GM18858 (cell line): ENCODE results near the gene GDF3.
"Not testable (repeated sequence)": the region's sequence is repeated elsewhere in the genome, so short reads cannot be mapped to it uniquely, and the experiment has no call there.

ENCODE experiments used
- ATAC-seq: cut with Tn5 transposase; IDR thresholded peaks from one replicate; pipeline ENCODE4 v1.9.1; 2021; ENCODE audit not compliant: unreplicated experiment

The GDF3 gene

DNA sequence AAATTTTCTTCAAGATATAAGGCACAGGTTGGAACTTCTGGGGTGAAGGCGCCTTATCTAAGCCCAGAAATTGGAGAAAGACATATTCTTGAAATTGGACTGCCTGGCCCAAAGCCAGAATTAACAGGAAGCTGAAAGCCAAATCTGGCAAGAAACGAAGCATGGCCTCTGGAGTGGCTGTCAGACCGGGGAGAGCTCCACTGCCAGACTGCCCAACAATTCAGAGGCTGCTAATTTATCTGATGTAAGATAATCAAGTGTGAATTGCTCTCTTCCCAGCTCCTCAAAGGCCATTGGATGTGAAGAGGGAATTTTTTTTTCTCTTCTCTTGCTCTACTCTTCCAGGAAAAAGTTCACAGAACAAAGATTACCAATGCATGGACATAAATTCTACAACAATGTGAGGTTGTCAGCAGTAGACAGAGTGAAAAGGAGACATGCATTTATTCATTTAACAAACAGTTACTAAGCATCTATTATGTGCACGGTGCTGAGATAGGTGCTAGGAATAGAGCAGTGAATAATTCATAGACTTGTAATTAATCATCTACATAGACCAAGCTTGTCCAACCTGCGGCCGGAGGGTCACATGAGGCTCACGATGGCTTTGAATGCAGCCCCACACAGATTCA lies at the start of gene GDF3:
GDF3 (minus strand) TSS at position 210 of the 632 bp plus-strand sequence; CDS start at position 163, 47 bp downstream.
- ATAC-seq, result no peak

DNA sequence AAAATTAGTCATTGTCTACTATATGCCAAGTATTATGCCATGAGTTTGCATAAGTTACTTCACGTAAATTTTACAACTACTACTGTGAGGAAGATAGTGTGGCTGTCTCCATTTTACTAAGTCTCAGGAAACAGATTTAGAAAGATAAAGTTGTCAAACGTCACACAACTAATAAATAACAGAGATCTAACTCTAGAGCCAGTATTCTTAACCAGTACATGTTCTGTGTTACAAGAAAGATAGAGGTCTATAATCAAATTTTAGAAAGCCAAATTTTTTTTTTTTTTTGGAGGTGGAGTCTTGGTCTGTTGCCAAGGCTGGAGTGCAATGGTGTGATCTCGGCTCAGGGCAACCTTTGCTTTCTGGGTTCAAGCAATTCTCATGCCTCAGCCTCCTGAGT lies 37.4 kb upstream of the GDF3 start:
- no peak for ATAC-seq

DNA sequence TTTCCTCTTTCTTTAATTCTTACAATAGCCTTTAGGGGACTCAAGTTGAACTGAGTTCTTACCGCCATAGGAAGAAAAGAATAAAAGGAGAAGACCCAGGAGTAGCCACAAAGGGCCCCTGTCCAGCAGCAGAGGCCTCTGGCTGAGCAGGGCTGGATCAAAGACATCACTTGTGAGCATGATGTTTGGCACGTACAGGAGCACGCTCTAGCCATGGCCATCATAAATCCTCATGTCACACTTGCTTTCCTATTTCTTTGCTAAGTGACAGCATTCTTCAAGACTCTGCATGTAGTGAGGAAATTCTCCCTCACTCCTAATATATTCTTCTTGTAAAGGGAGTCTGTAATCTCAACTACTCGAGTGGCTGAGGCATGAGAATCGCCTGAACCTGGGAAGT lies 35.9 kb upstream of the GDF3 start:
- ATAC-seq, result no peak

DNA sequence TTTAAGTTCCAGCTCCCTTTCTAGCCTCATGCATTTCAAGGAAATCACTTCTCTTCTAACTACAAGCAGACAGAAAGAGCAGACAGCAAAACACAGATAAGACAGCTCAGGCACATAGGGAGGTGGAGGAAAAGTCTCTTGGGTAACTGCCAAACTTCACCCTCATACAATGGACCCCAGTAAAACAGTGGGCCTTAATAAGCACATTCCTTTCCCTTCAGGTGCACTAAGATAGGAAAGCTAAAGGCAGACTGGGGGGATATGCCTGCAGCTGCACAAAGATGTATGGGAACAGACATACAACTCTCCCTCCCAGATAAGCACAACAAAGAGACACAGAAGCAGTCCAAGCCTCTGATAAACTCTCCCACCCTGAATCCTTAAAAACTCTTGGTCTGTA lies 35.4 kb upstream of the GDF3 start:
- ATAC-seq, result not testable (repeated sequence)

DNA sequence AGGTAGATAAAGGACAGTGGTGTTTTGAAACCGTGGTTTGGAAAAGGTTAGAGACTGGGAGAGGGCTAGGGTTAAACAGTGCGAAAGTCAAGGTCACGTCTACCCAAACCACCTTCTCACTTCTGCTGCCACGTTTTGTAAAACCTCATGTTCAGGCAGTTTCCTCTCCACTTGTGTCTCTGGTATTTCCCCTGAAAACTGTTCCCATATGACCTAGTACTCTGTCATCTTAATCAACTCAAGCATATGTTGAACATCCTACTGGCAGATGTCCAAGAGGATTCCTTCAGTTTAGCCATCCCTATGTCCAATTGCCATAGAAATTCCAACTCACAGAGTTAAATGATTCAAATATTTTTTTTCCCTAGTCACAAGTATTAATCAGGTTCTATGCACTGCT lies 34.2 kb upstream of the GDF3 start:
- no peak for ATAC-seq

DNA sequence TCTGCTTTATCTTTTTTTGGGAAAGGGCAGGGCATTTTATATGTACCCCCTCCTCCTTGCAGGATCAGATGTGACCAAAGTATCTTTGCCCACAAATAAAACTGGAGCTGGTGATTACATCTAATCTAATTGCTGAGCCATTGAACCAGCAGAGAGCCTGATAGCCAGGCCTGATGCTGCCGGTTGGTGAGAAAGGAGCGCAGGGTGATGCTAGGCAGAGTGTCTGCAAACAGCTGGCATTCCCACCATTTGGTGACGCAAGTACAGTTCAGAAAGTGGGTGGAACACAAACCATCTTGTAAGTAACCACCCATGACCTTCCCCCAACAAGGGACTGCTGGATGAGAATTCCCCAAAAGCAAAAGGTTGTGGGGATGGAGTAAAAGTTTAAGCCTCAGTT lies 28.4 kb upstream of the GDF3 start:
- ATAC-seq, result no peak

DNA sequence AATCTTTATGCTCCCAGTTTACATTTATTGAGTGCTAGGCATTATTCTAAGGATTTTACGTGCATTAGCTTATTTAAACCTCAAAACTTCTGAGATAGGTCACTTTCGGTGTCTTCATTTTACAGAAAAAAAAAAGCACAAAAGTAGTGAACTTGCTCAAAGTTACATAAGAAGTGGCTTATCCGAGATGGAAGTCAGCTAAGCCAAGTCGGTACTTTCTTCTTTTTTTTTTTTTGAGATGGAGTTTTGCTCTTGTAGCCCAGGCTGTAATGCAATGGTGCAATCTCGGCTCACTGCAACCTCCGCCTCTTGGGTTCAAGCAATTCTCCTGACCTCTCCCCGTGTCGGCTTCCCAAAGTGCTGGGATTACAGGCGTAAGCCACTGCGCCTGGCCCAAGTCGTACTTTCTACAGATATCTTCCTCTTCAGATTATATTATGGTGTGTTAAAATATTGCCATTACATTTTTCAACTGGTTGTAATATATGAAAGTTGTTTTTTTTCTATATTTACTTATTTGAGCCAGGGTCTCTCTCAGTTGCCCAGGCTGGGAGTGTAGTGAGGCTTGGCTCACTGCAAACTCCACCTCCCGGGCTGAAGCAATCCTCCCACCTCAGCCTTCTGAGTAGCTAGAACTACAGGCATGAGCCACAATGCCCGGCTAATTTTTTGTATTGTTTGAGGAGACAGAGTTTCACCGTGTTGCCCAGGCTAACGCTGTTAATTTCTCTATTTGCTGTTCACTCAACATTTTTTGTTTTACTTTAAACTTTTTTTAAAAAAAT lies 24.6 kb upstream of the GDF3 start:
- ATAC-seq, result no peak

DNA sequence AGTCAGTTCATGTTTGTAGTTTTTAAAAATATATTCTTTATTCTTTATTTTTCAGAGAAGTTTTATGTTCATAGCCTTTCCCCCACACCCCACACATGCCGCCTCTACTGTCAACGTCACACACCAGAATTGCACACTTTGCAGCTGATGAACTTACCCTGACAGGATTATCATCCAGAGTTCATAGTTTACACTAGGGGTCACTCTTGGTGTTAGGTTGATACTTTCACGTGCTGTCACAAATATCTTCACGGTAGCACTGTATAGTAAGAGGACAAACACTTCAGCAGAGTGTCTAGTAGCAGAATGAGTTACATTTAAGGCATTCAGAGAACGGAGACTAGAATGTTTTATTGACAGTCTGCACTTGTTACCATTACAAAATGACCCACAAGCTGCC lies 20.8 kb upstream of the GDF3 start:
- no peak for ATAC-seq

DNA sequence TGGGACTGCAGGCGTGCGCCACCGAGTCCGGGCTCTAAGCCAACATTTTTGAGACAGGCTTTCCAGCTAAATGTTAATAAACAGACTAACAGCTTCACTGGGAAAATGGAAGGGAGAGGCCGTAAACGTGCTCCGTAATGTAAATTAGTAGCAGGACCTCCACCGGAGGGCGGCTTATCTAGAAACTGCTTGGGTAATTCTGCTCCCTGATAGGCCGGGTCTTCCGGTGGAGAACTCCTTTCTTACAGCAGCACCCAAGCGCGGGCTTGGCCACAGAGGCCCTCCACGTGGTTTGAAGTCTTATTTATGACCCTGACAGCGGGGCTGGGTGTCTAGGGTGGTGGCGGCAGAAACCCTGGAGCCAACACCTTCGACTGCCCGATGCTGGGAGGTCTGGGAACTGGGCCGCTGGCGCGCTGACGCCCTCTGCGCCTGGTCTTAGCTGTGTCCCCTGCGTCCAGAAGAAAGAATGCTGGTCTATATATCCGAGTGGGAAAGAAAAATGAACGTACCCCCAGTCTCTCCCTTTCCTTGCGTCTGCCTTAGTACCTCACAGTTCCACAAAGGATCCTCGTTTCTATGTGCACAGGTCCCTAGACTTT lies 17.4 kb upstream of the GDF3 start:
- no peak for ATAC-seq

DNA sequence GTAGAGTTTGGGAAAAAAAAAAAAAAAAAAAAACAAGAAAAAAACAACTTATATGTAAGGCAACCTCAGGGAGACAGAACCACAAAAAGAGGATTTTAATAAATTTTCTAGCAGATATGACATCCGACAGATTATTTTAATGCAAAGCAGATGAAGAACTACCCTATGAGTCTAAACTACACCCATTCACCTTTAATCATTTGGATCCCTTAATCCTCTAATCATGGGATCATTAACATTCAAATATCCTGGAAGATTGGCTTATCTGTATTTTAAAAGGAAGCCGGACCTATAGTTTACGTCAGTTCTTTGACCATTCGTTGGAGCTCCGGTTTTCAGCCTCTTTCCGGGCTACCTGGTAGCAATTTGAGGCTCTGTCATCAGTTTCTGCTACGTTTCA lies 15.6 kb upstream of the GDF3 start, which contains the start of gene DPPA3:
DPPA3 (plus strand) TSS at position 301 of the 400 bp plus-strand sequence. CDS start 138 bp downstream, outside the sequence.
- ATAC-seq, result no peak

DNA sequence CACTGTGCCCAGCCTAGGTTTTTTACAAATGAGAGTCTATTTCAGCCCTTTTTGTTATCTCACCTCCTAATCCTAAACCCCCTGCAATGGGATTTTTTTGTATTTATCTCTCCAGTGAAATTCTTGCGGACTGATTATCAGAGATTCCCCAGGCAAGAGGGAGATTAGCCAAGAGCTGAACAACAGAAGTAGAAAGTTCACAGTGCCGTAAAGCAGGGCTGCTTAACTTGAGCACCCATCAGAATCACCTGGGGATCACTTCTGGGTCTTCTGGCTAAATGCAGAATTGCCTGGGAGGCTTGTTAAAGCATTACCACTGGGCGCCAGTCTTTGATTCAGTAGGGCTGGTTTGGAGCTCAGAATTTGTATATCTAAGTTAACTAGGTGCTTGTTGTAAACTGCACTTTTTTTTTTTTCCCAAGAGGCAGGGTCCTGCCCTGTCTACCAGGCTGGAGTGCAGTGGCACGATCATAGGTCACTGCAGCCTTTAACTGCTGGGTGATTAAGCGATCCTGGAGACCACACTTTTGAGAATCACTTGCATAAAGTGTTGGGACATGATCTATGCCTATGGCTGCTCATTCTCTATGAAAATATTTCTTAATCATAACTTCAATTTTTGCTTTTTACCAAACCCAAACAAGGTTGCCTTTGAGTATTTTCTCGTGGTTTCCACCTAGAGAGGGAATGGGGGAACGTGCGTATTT lies 14.5 kb upstream of the GDF3 start:
- no peak for ATAC-seq

DNA sequence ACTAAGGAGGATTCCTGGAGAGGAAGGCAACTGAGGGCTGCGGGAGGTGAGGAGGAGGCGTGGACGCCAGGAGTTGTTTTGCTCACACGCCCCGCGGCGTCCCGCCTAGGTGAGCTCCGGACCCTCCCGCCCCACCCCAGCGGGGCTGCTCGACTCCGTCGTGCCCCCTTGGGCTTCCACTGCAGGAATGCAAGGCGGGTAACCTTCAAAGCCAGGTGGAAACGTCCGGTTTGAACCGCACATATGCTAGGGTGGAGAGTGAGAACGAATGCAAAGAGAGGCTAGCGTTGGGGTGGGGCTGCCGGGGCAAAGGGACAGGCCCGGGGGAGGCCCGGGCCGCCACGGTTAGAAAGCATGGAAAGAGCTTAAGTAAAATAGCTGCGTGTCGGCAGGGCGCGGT lies 10.3 kb upstream of the GDF3 start:
- ATAC-seq, result no peak

DNA sequence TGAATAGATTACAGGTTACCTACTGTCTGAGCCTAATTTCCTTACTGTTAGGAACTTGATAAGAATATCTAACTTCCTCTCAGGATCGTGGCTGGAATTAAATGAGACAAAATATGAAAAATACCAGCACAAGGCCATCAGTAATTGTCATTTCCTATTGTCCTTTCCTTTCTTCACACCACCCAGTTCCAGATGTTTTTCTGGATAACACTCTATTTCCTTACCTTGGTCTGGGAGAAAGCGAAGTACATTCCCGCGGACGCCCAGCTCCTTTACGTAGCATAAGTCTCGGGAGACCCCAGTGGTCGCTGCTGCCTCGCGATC lies 376 bp downstream of the GDF3 start:
- ATAC-seq, result no peak

DNA sequence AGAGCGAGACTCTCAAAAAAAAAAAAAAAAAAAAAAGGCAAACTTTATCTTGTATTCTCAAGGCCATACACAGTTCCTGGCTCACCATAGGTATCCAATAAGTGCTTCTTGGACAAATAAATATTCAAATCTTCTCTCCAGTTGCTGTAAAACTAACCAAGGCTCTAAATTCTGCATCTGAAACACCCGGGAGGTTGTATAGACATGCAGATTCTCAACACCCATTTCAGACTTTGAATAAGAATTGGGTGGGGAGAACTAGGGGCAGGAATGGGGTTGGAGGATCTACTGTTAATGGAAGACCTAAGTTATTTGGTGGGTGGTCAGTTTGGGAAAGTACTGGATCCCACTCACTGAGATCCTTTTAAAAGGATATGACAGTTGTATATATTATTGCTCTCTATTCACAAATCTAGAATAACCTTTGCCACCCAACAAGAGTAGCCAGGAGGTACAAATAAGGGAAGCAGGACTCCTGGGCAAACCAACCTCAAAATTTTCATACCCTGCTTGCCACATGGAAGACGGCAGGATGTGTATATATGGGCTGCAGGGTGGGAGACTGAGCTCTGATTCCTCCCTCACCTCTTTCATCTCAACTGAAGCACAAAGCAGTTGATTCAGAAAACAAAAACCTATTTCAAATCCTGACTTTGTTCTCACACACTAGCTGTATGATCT lies 879 bp downstream of the GDF3 start:
- no peak for ATAC-seq

DNA sequence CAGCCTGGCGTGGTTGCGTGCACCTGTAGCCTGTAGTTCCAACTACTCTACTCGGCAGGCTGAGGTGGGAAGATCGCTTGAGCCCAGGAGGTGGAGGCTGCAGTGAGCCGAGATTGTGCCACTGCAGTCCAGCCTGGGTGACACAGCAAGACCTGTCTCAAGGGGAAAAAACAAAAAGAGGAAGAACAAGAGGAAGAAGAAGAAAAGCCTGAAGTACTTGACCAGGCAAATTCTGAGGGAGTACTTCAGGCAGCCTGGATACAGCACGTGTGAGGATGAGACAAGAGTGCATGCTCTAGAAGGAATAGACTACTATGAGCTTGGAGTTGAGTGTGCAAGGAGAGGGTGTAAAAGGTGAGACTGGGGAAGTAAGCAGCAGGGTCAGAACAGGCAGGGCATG lies 1.8 kb downstream of the GDF3 start:
- ATAC-seq, result no peak

DNA sequence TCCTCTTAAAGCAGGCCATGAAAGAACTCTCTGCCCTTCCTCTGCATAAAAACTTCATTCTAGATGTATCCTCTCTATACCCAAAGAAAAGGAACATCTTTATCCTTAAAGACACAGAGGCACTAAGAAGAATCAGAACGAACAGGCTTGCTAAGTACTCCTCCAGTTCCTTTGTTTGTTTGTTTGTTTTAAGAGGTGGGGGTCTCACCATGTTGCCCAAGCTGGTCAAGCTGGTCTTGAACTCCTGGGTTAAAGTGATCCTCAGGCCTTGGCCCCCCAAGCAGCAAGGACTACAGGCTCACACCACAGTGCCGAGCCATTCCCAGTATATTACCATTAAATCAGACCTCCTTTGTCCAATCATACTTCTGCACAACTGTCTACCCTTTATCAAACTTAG lies 14.0 kb downstream of the GDF3 start:
- ATAC-seq, result no peak

DNA sequence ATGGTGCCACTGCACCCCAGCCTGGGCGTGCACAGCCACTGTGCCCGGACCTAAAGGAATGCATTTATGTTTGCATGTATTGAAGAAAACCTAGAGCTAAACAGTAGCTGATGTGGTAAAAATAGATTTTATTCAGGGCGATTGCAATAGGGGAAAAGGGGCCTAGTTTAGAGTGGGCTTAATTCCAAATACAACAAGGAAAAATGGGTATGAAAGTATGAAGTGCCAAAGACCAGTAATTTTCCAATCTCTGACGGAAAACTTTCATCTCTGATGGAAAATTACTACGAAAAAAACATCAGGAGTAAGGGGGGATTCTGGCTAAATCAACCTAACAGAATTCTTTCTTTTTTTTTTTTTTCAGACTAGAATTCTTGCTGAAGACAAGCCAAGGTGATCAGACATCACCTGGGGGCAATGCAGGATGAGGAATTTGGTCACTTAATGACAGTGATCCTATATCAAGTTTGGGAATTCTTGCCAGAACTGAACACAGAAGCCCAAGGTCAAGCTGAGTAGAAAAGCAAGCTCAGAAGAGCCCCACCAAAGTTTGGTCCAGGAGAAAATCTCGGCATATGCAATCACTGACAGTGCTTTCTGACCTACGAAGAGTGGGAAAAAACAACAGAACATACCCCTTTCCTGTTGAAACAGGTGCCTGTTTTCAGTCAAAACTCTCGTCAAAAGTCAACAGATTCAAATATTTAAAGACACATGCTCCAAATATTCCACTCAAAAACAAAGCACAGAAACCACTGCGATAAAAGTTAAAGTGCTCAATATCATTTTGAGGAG lies 16.1 kb downstream of the GDF3 start:
- ATAC-seq, result no peak

DNA sequence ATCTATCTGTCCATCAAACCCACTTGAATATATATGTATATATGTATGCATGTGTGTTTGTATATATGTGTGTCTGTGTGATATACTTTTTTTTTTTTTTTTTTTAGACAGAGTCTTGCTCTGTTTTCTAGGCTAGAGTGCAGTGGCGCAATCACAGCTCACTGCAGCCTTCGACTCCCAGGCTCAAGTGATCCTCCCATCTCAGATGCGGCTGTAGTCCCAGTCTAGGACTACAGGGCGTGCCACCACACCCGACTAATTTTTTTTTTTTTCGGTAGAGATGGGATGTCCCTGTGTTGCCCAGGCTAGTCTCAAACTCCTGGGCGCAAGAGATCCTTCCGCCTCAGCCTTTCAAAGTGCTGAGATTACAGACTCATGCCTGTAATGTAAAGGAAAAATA lies 16.8 kb downstream of the GDF3 start:
- ATAC-seq, result no peak

DNA sequence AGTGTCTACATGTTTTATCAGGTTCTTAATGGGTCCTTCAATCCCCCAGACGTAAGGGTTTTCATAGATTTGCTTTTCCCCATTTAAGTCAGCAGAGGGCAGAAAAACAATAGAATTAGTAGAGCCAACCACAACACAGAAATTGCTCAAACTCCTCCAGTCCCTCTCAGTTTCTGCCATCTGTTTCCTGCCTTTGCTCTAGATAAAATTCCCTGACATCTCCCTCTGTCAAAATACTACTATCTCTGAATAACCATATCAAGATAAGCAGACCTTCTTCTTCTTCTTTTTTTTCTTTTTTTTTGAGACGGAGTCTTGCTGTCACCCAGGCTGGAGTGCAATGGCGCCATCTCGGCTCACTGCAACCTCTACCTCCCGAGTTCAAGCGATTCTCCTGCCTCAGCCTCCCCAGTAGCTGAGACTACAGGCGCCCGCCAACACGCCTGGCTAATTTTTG lies 18.1 kb downstream of the GDF3 start:
- not testable (repeated sequence) for ATAC-seq

DNA sequence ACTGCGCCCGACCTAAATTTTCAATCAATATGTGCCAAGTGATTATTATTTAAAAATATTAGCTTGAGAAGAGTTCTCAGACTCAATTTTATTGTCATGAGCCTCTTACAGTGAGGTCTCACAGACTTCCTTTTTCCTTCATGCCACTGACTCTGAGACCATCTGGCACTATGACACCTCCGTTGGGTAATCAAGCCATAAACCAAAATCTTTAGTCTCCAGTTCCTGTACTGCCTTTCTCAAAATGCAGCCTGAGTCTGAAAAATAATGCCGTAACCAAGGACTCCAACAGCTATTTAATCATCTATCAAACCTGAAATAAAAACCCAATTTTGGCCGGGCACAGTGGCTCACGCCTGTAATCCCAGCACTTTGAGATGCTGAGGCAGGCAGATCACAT lies 20.1 kb downstream of the GDF3 start:
- not testable (repeated sequence) for ATAC-seq
